Right ventricle myocardium superior (tissue), 1 donor: ENCODE measurements around the gene GPR32. TPM values are rescaled to one million over a fixed set of nuclear protein-coding genes. Genes with fewer than 3 reads are reported as not detected.

Source experiments
- ATAC-seq: fragments of 200-7000 bp; cut with Tn5 transposase; one replicate; pipeline ENCODE4 v1.9.1; 2020; ENCODE audit warnings: mild to moderate bottlenecking; ENCODE audit not compliant: poor library complexity
- DNase-seq: peaks from one replicate; pipeline ENCODE4 v3.0.0-alpha.2; 2020
- intact Hi-C: fragments of 100-400 bp; cut with DNase I; formaldehyde crosslinking; loops from one replicate; pipeline ENCODE4 v1.11.2; 2022
- total RNA-seq: library from RNA; stranded (reverse); fragmentation: NEBNext Ultra II Directional; extraction: Animal tissue kit (Norgen Biotek cat#: 25700); gene quantifications from one replicate; pipeline ENCODE4 v1.2.1, GENCODE V29; 2021
- donor health status: DM: no; HTN: yes; CAD: no; lungs with severe emphysema.

GPR32 gene
- total RNA-seq, 1 donor from 2014 or later = not detected

DNA sequence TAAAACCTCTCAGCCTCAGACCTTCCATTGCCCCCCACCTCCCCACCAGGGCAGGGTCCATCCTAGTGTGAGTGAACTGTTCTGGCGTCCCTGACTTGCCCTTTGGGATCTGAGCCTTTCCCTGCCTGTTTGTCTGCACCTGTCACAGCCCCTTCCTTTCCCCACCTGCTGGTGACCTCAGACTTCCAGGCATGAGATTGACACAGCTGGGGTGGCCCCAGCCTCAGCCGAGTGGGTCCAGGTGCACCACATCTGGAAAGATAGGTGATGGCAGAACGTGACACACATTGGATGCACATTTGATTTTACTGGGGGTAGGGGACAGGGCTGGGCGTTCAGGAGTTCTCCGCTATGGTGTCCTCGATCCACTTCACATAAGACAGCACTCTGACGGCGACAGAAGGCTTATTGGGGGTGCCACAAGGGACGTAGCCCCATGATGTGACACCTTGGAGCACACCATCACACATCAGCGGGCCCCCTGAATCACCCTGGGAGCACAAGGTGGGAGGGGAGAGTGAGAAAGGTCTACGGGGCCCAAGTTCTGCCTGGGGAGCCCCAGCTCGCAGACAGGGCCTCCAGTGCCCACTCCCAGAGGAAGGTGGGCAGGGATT is 48.7 kb downstream of the GPR32 start:
- intact Hi-C loops = no loop called here
- DNase-seq (no peak), ATAC-seq (no peak)

- no peak for ATAC-seq
- DNase-seq = no peak
- intact Hi-C loops = no loop called here
Observed at GRCh38 chr19:50819636-50820035, 49.4 kb downstream of the GPR32 start.

DNA sequence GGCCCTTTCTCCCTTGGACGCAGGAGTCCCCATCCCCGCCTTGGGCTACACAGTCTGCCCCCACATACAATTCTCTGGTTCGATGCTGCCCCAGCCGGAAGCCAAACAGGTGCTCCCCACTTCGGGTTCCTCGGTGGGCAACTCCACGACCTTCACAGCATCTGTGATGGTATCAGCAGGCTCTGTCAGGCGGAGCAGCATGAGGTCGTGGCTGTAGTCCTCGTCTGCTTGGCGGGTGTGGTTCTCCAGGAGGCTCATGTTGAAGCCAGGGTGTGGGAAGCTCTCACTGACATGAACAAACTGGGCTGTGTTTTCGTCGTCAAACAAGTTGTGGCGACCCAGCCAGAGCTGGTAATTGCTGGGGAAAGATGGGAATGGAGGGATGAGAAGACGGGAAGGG is 49.8 kb downstream of the GPR32 start:
- intact Hi-C loops = no loop called here
- ATAC-seq = no peak
- no peak for DNase-seq

DNA sequence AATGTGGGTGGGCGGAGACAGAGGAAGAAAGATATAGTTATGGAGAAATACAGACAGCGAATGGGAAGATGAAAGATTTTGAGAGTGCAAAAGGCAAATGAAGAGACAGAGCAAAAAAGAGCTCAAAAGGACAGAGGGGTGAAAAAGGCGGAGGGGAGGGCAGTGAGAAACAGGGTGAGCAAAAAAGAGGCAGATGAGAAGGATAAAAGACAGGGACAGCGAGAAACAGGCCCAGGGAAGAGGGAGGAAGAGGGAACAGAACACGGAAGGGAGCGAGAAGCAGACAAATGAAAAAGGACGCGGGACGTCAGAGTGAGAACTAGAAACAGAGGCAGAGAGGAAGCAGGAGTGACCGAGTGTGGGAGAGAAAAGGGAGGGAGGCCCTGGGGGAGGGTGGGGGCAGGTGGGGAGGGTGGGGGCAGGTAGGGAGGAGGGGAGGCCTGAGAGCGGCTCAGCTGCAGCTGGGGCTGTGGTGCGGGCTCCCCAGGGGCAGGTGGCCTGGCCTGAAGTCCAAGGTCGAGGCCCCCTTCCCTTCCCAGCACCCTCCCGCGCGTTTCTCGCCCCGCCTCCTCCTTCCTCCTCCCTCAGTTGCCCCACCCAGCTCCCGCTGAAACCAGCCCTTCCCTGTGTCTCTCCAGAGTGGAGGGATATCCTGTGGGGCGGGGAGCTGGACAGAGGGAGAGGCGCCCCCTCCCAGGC is 50.4 kb downstream of the GPR32 start:
- intact Hi-C loops = no loop called here
- DNase-seq (no peak), ATAC-seq (peak; percentile 24)

DNA sequence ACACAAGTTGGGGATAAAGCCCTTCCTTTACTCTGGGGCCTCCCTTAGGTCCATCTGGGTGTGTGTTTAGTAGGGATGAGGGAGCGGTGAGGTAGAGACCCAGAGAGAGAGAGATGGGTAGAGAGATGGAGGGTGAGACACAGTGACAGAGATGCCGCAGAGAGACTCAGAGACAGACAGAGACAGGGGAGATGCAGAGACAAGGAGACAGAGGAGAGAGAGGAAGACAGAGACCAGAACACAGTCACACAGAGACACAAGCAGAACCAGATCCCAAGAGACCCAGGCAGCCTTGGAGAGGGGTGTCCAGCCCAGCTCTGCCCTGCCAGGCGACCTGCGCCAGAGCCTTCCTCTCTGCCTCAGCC is 51.0 kb downstream of the GPR32 start:
- DNase-seq = no peak
- intact Hi-C loops = no loop called here
- ATAC-seq = no peak

Other genes with a start within 250 kb of the GPR32 start
- gene LRRC4B, start 202.0 kb upstream of the GPR32 start, total RNA-seq = 1.0 TPM
- 0.11 TPM for gene SYT3, start 130.6 kb upstream of the GPR32 start, total RNA-seq
- 2.5 TPM for gene C19orf81, start 121.0 kb upstream of the GPR32 start, total RNA-seq
- 0.40 TPM for gene SHANK1, start 50.7 kb upstream of the GPR32 start, total RNA-seq
- 3.0 TPM for gene CLEC11A, start 47.1 kb upstream of the GPR32 start, total RNA-seq
- gene ACP4, start 20.0 kb downstream of the GPR32 start, total RNA-seq = not detected
- not detected for gene KLK1, start 53.3 kb downstream of the GPR32 start, total RNA-seq
- not detected for gene KLK15, start 63.1 kb downstream of the GPR32 start, total RNA-seq
- not detected for gene KLK3, start 84.5 kb downstream of the GPR32 start, total RNA-seq
- gene KLK2, start 103.0 kb downstream of the GPR32 start, total RNA-seq = not detected
- not detected for gene KLK4, start 140.9 kb downstream of the GPR32 start, total RNA-seq
- not detected for gene KLK5, start 182.6 kb downstream of the GPR32 start, total RNA-seq
- gene KLK6, start 199.1 kb downstream of the GPR32 start, total RNA-seq = not detected
- not detected for gene KLK7, start 213.5 kb downstream of the GPR32 start, total RNA-seq
- gene KLK8, start 231.1 kb downstream of the GPR32 start, total RNA-seq = not detected
- gene KLK10, start 249.2 kb downstream of the GPR32 start, total RNA-seq = not detected